Brain microvascular endothelial cell (primary cell): ENCODE data around the gene IMMP2L.

ENCODE experiments used
- DNase-seq: peaks from one replicate; pipeline ENCODE4 v3.0.0-alpha.2; 2020
- H3K27ac ChIP-seq: fragments of 250-450 bp; sonication (Bioruptor Pico); 2 replicates; pipeline ENCODE4 v1.5.1; 2020; ENCODE audit warnings: mild to moderate bottlenecking, moderate library complexity
- H3K27me3 ChIP-seq: fragments of 250-450 bp; sonication (Bioruptor Pico); replicated peaks from 2 replicates; pipeline ENCODE4 v1.5.1; 2020; ENCODE audit warnings: mild to moderate bottlenecking
- H3K36me3 ChIP-seq: fragments of 250-450 bp; sonication (Bioruptor Pico); replicated peaks from 2 replicates; pipeline ENCODE4 v1.5.1; 2020; ENCODE audit warnings: mild to moderate bottlenecking
- H3K4me3 ChIP-seq: 2 replicates; pipeline ENCODE4 v1.5.1; 2011; ENCODE audit warnings: low read depth, mild to moderate bottlenecking, control low read depth, low read length, moderate library complexity
- CTCF ChIP-seq: IDR thresholded peaks from 2 replicates; pipeline ENCODE4 v1.5.1; 2011; ENCODE audit warnings: low read depth, mild to moderate bottlenecking, moderate library complexity, low read length, control low read depth, inconsistent platforms; ENCODE audit errors: missing control alignments
- in situ Hi-C: cut with HindIII; loops from 2 replicates; pipeline ENCODE4 v1.10.0; 2017; ENCODE audit warnings: low sequenced_read_pairs, low pct_ligation_motif_present

Gene IMMP2L

GRCh38 chr7:110983822-110984456 lies 578.4 kb downstream of the IMMP2L start:
- no peak for TF ChIP-seq CTCF
- no peaks in the 10 kb centered on the region for H3K27me3 ChIP-seq
- no peak overlapping the region for H3K27ac ChIP-seq
- no peaks in the 10 kb centered on the region for H3K36me3 ChIP-seq
- in situ Hi-C loops, result no loop called here
- no peak for DNase-seq
- no peak overlapping the region for H3K4me3 ChIP-seq

GRCh38 chr7:110977127-110977737 lies 585.1 kb downstream of the IMMP2L start:
- H3K36me3 ChIP-seq, result no peaks in the 10 kb centered on the region
- no peak for DNase-seq
- no peaks in the 10 kb centered on the region for H3K27me3 ChIP-seq
- no peak for TF ChIP-seq CTCF
- in situ Hi-C loops, result no loop called here
- no peak overlapping the region for H3K4me3 ChIP-seq
- H3K27ac ChIP-seq, result no peak overlapping the region

- H3K27me3 ChIP-seq, result no peaks in the 10 kb centered on the region
- in situ Hi-C loops, result no loop called here
- H3K36me3 ChIP-seq, result no peaks in the 10 kb centered on the region
- no peak for TF ChIP-seq CTCF
- no peak overlapping the region for H3K4me3 ChIP-seq
- H3K27ac ChIP-seq, result no peak overlapping the region
- no peak for DNase-seq
Measured at GRCh38 chr7:110975486-110975885, 586.8 kb downstream of the IMMP2L start.

GRCh38 chr7:110974441-110974840 lies 587.9 kb downstream of the IMMP2L start:
- H3K27me3 ChIP-seq, result no peaks in the 10 kb centered on the region
- in situ Hi-C loops, result no loop called here
- H3K4me3 ChIP-seq, result no peak overlapping the region
- H3K36me3 ChIP-seq, result no peaks in the 10 kb centered on the region
- TF ChIP-seq CTCF, result no peak
- no peak for DNase-seq
- no peak overlapping the region for H3K27ac ChIP-seq

- Histone ChIP-seq H3K27ac (no peak overlapping the region), H3K4me3 (no peak overlapping the region), H3K27me3 (no peaks in the 10 kb centered on the region), H3K36me3 (no peaks in the 10 kb centered on the region)
- in situ Hi-C loops, result no loop called here
- TF ChIP-seq CTCF, result no peak
- DNase-seq, result no peak
Measured at GRCh38 chr7:110973196-110973990, 588.9 kb downstream of the IMMP2L start.
